Gastrocnemius medialis (tissue), 4 donors: ENCODE measurements around the gene CD19. TPM values are rescaled to one million over a fixed set of nuclear protein-coding genes. Genes with fewer than 3 reads are reported as not detected.

Experiments
- ATAC-seq, 2 donors: fragments of 150-250 bp; one replicate each; pipeline ENCODE4 v1.9.1; 2016
- DNase-seq, 2 donors: peaks; one replicate each; pipeline ENCODE4 v3.0.0-alpha.2; 2019
- H3K27ac ChIP-seq, 4 donors: fragments of 200-600 bp; sonication (generic); 1 replicate in 1 of 4; 2 replicates in 3 of 4; pipeline ENCODE4 v1.5.1; 2016 to 2018; ENCODE audit warnings: mild to moderate bottlenecking in 2 of 4, moderate library complexity in 1 of 4
- H3K27me3 ChIP-seq, 3 donors: fragments of 200-600 bp; sonication (generic) in 2 of 3; 1 replicate in 1 of 3; 2 replicates in 2 of 3; pipeline versions ENCODE4 v1.5.1 to v1.6.0; 2016 to 2019; ENCODE audit warnings: mild to moderate bottlenecking in 1 of 3, moderate library complexity in 1 of 3
- H3K36me3 ChIP-seq, 2 donors: fragments of 200-600 bp; sonication (generic) in 1 of 2; one replicate each; pipeline ENCODE4 v1.5.1; 2017 to 2018
- H3K4me1 ChIP-seq, 2 donors: fragments of 200-600 bp; sonication (generic) in 1 of 2; one replicate each; pipeline ENCODE4 v1.5.1; 2016 to 2017; ENCODE audit warnings: mild to moderate bottlenecking in 2 of 2
- H3K4me3 ChIP-seq, 4 donors: fragments of 200-600 bp; sonication (generic) in 3 of 4; 1 replicate in 1 of 4; 2 replicates in 3 of 4; pipeline ENCODE4 v1.5.1; 2016 to 2019; ENCODE audit warnings: mild to moderate bottlenecking in 2 of 4
- H3K9me3 ChIP-seq, 3 donors: fragments of 200-600 bp; sonication (generic) in 2 of 3; 1 replicate in 1 of 3; 2 replicates in 2 of 3; pipeline ENCODE4 v1.5.1; 2016 to 2019
- POLR2A ChIP-seq, 2 donors: fragments of 450-650 bp; IDR thresholded peaks; one replicate each; pipeline ENCODE4 v1.6.1; 2017; ENCODE audit warnings: antibody characterized with exemption in 2 of 2, mild to moderate bottlenecking in 2 of 2, moderate library complexity in 2 of 2
- in situ Hi-C, 4 donors: fragments of 200-750 bp; cut with MboI; loops; one replicate each; pipeline versions ENCODE4 v1.15.0 to v1.8.0; 2017; ENCODE audit warnings: low sequenced_read_pairs in 4 of 4
- intact Hi-C: fragments of 100-400 bp; cut with DNase I; formaldehyde crosslinking; loops from one replicate; pipeline ENCODE4 v1.15.1; 2023; ENCODE audit warnings: low total_unique reads
- total RNA-seq, 4 donors: library from RNA; depleted of rRNA; stranded (reverse); fragments of >200 nt; gene quantifications; one replicate each; pipeline versions ENCODE4 v1.1.0 to v1.2.3, GENCODE V29; 2016
- TF ChIP-seq, protein P1 (sequence below), 5 experiments: fragments of 450-650 bp in 3 of 5; fragments of 200-600 bp in 2 of 5; sonication (generic) in 2 of 5; IDR thresholded peaks in 4 of 5; conservative IDR thresholded peaks in 1 of 5; 1 replicate in 4 of 5; 2 replicates in 1 of 5; pipeline ENCODE4 v1.5.1; 2016 to 2019; ENCODE audit warnings: antibody characterized with exemption in 5 of 5, mild to moderate bottlenecking in 3 of 5, moderate library complexity in 3 of 5

The CD19 gene
- total RNA-seq, 4 donors from 2014 or later, result not detected

- Histone ChIP-seq H3K27me3 (no peaks in the 10 kb centered on the region), H3K36me3 (peaks cover 0 to 82% of the 10 kb centered on the region in 2 donors), H3K4me1 (no peaks in the 10 kb centered on the region), H3K4me3 (no peak overlapping the region), H3K27ac (no peak overlapping the region), H3K9me3 (no peaks in the 10 kb centered on the region)
- TF ChIP-seq, protein P1, sequence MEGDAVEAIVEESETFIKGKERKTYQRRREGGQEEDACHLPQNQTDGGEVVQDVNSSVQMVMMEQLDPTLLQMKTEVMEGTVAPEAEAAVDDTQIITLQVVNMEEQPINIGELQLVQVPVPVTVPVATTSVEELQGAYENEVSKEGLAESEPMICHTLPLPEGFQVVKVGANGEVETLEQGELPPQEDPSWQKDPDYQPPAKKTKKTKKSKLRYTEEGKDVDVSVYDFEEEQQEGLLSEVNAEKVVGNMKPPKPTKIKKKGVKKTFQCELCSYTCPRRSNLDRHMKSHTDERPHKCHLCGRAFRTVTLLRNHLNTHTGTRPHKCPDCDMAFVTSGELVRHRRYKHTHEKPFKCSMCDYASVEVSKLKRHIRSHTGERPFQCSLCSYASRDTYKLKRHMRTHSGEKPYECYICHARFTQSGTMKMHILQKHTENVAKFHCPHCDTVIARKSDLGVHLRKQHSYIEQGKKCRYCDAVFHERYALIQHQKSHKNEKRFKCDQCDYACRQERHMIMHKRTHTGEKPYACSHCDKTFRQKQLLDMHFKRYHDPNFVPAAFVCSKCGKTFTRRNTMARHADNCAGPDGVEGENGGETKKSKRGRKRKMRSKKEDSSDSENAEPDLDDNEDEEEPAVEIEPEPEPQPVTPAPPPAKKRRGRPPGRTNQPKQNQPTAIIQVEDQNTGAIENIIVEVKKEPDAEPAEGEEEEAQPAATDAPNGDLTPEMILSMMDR (IDR thresholded peaks at IDR 0.05 in 4 of 5, conservative IDR thresholded peaks at IDR 0.05 in 1 of 5), result no peak
- TF ChIP-seq POLR2A (IDR thresholded peaks at IDR 0.05), result no peak
- in situ Hi-C loops, result no loop called here
- no peak for DNase-seq
- intact Hi-C loops, result no loop called here
- ATAC-seq, result no peak
These were observed 52.3 kb downstream of the CD19 start for GRCh38 chr16:28984091-28984490.

DNA sequence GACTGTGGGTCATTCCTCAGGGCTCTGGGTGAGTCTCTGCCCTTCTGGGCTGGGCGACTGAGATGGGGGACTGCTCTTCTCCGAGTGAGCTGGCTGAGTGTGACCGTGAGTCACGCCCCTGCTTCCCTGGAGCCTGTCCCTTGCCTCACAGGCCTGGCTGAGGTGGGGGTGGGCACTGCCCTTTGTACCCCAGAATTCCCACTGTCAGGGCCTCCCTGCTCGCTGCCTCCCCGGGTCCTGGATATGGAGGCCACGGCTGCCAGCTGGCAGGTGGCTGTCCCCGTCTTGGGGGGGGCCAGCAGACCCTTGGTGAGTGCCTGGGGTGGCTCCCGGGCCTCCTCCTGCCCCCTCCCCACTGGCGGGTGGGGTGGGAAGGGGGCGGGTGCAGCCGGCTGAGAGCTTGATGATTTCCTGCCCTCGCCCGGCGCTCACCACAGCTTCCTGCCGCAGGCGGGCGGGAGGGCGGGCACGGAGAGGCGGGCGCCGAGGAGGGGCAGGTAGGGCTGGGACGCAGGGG, 52.9 kb downstream of the CD19 start, which contains the start of gene LAT:
LAT (plus strand) TSS at position 434 of the 517 bp plus-strand sequence. CDS start 366 bp downstream, outside the sequence.
- intact Hi-C loops, result no loop called here
- no peaks in the 10 kb centered on the region for H3K4me1 ChIP-seq
- H3K27me3 ChIP-seq, result no peaks in the 10 kb centered on the region
- H3K4me3 ChIP-seq, result peak within 1 kb of the TSS in 1 of 4 donors; percentile 3
- in situ Hi-C loops, result no loop called here
- TF ChIP-seq, protein P1 (IDR thresholded peaks at IDR 0.05 in 4 of 5, conservative IDR thresholded peaks at IDR 0.05 in 1 of 5), result no peak
- TF ChIP-seq POLR2A (IDR thresholded peaks at IDR 0.05), result no peak
- H3K27ac ChIP-seq, result no peak within 1 kb of the TSS
- no peak for ATAC-seq
- H3K36me3 ChIP-seq, result peaks cover 0 to 76% of the 10 kb centered on the region in 2 donors
- H3K9me3 ChIP-seq, result no peaks in the 10 kb centered on the region
- DNase-seq, result no peak

- no peaks in the 10 kb centered on the region for H3K4me1 ChIP-seq
- TF ChIP-seq POLR2A (IDR thresholded peaks at IDR 0.05), result no peak
- TF ChIP-seq, protein P1 (IDR thresholded peaks at IDR 0.05 in 4 of 5, conservative IDR thresholded peaks at IDR 0.05 in 1 of 5), result no peak
- no peak for ATAC-seq
- H3K9me3 ChIP-seq, result no peaks in the 10 kb centered on the region
- H3K27ac ChIP-seq, result no peak overlapping the region
- intact Hi-C loops, result no loop called here
- in situ Hi-C loops, result no loop called here
- no peaks in the 10 kb centered on the region for H3K27me3 ChIP-seq
- peak overlapping the region in 1 of 4 donors; percentile 3 for H3K4me3 ChIP-seq
- H3K36me3 ChIP-seq, result peaks cover 0 to 68% of the 10 kb centered on the region in 2 donors
- no peak for DNase-seq
These were observed 53.7 kb downstream of the CD19 start for GRCh38 chr16:28985211-28986041.

DNA sequence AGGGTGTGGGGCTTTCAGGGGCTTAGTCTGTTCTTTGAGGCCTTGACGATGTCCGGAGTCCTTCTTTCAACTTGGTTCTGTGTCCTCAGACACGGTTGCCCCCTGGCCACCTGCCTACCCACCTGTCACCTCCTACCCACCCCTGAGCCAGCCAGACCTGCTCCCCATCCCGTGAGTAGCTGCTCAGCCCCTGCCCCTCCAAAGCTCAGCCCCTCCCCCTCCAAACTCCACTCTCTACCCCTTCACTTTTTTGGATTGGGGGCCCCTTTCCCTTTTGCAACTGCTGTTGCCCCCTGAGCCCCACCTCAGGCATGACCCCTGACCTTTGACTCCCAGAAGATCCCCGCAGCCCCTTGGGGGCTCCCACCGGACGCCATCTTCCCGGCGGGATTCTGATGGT, 54.3 kb downstream of the CD19 start:
- no peak for TF ChIP-seq POLR2A (IDR thresholded peaks at IDR 0.05)
- TF ChIP-seq, protein P1 (IDR thresholded peaks at IDR 0.05 in 4 of 5, conservative IDR thresholded peaks at IDR 0.05 in 1 of 5), result no peak
- H3K4me1 ChIP-seq, result no peaks in the 10 kb centered on the region
- H3K27me3 ChIP-seq, result no peaks in the 10 kb centered on the region
- in situ Hi-C loops, result no loop called here
- intact Hi-C loops, result no loop called here
- no peak overlapping the region for H3K4me3 ChIP-seq
- H3K36me3 ChIP-seq, result peaks cover 0 to 62% of the 10 kb centered on the region in 2 donors
- no peak for DNase-seq
- H3K27ac ChIP-seq, result no peak overlapping the region
- no peaks in the 10 kb centered on the region for H3K9me3 ChIP-seq
- ATAC-seq, result no peak
